ENCODE results near the gene ACVR1C. TPM values are rescaled to one million over a fixed set of nuclear protein-coding genes. Genes with fewer than 3 reads are reported as not detected.

Gene ACVR1C
- total and polyA plus RNA-seq, 2 of the 8 experiments (the other 6 are each of a cell fraction or from before 2014, with no cell fraction given), result 0.21 to 0.52 TPM

GRCh38 chr2:157574165-157574564 lies 54.5 kb downstream of the ACVR1C start (continued):
- TF ChIP-seq CHD7 (IDR thresholded peaks at IDR 0.05; ENCODE audit: insufficient replicate concordance, low read length) (no peak), SUZ12 (IDR thresholded peaks at IDR 0.05; ENCODE audit: low read length) (no peak), RBBP5 (IDR thresholded peaks at IDR 0.05; ENCODE audit: borderline replicate concordance, low read depth, low read length) (no peak), ATF3 (IDR thresholded peaks at IDR 0.05; ENCODE audit: insufficient read depth, low read depth, low read length) (no peak), CHD1 (IDR thresholded peaks at IDR 0.05; ENCODE audit: low read depth, low read length) (no peak), SIRT6 (IDR thresholded peaks at IDR 0.05; ENCODE audit: low read length) (no peak), YY1 (IDR thresholded peaks at IDR 0.05; ENCODE audit: low read depth, low read length) (no peak), KDM5A (IDR thresholded peaks at IDR 0.05; ENCODE audit: low read length) (no peak)

Data from H1 (cell line).